Measurements from ENCODE around the gene ATP9A. TPM values are rescaled to one million over a fixed set of nuclear protein-coding genes. Genes with fewer than 3 reads are reported as not detected.

Gene ATP9A
- total and polyA plus RNA-seq, 12 donors: 3.4 to 32.1 (median 24.6) TPM

DNA sequence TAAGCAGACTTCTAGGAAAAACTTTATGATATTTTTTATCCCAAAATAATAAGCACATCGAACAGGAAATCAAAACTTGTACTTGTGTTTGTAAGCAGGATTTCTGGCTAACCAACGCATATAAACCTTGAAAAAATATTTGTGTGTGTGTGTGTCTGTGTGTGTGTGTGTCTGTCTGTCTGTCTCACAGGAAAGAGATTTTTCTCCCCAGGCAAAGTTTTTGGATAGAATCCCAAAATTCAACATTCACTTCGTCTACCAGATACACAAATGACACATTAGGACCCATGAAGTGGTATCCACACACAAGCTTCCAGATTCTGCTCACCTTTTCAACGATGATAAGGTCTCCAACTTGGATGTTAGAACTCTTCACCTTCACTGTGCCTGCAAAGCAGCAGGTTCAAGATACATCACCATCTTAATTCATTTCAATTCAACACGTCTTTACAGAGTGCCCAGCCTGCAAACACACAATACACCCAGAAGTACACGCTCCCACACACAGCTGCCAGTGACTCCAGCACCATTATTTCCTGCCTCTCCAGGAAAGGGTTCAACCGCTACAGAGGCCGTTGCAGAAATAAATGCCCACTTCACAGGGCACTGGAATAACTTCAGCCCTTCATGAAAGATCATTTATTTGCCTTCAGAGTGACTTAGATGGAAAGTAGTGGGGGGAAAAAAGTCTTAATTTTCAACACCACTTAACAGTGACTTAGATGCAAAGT is 70.9 kb downstream of the ATP9A start:
- ATAC-seq (no peak), DNase-seq (no peak)
- WGBS, 2 donors: 68 to 72% methylated on average over 8 of the region's 8 CpGs
- H3K27me3 ChIP-seq: peaks cover 0 to 9% (median 0%) of the 10 kb centered on the region in 7 donors
- TF ChIP-seq, protein P1, sequence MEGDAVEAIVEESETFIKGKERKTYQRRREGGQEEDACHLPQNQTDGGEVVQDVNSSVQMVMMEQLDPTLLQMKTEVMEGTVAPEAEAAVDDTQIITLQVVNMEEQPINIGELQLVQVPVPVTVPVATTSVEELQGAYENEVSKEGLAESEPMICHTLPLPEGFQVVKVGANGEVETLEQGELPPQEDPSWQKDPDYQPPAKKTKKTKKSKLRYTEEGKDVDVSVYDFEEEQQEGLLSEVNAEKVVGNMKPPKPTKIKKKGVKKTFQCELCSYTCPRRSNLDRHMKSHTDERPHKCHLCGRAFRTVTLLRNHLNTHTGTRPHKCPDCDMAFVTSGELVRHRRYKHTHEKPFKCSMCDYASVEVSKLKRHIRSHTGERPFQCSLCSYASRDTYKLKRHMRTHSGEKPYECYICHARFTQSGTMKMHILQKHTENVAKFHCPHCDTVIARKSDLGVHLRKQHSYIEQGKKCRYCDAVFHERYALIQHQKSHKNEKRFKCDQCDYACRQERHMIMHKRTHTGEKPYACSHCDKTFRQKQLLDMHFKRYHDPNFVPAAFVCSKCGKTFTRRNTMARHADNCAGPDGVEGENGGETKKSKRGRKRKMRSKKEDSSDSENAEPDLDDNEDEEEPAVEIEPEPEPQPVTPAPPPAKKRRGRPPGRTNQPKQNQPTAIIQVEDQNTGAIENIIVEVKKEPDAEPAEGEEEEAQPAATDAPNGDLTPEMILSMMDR (IDR thresholded peaks at IDR 0.05): no peak
- H3K36me3 ChIP-seq: peaks cover 0 to 22% (median 0%) of the 10 kb centered on the region in 9 donors
- no peaks in the 10 kb centered on the region for H3K9me3 ChIP-seq
- H3K4me1 ChIP-seq: peaks cover 0 to 15% (median 0%) of the 10 kb centered on the region in 9 donors
- no peak overlapping the region for H3K4me3 ChIP-seq
- H3K27ac ChIP-seq: no peak overlapping the region
- intact Hi-C loops (cut with DNase I): loop anchor here in 2 of 10 donors (10.0 kb wide), 2 partner anchors 62 to 388 kb away; no protein-coding TSS in a partner anchor

- H3K9me3 ChIP-seq: no peaks in the 10 kb centered on the region
- peaks cover 0 to 29% (median 0%) of the 10 kb centered on the region in 9 donors for H3K36me3 ChIP-seq
- 47 to 56% methylated on average over 2 of the region's 2 CpGs for whole genome bisulfite sequencing, 2 donors
- TF ChIP-seq, protein P1 (IDR thresholded peaks at IDR 0.05): no peak
- intact Hi-C loops (cut with DNase I): loop anchor here in 2 of 10 donors (10.0 kb wide), 2 partner anchors 62 to 388 kb away; no protein-coding TSS in a partner anchor
- ATAC-seq: no peak
- peaks cover 0 to 15% (median 0%) of the 10 kb centered on the region in 9 donors for H3K4me1 ChIP-seq
- no peak overlapping the region for H3K27ac ChIP-seq
- H3K27me3 ChIP-seq: peaks cover 0 to 9% (median 0%) of the 10 kb centered on the region in 7 donors
- H3K4me3 ChIP-seq: no peak overlapping the region
- no peak for DNase-seq
Measured at GRCh38 chr20:51696304-51697071, 71.7 kb downstream of the ATP9A start.

- Histone ChIP-seq H3K4me3 (no peak overlapping the region), H3K27ac (no peak overlapping the region), H3K36me3 (peaks cover 0 to 31% (median 0%) of the 10 kb centered on the region in 9 donors), H3K27me3 (peaks cover 0 to 9% (median 0%) of the 10 kb centered on the region in 7 donors), H3K4me1 (peaks cover 0 to 15% (median 0%) of the 10 kb centered on the region in 9 donors), H3K9me3 (no peaks in the 10 kb centered on the region)
- intact Hi-C loops (cut with DNase I): loop anchor here in 2 of 10 donors (10.0 kb wide), 2 partner anchors 61 to 389 kb away; no protein-coding TSS in a partner anchor
- ATAC-seq (no peak), DNase-seq (no peak)
- WGBS, 2 donors: 49 to 55% methylated on average over 14 of the region's 14 CpGs
- TF ChIP-seq, protein P1 (IDR thresholded peaks at IDR 0.05): no peak
Measured at GRCh38 chr20:51695574-51696303, 72.5 kb downstream of the ATP9A start.
